Activated T-helper 1 cell treated with anti-CD3 and anti-CD28 coated beads, Interleukin-12 subunit alpha, Interleukin-12 subunit beta, Interleukin-2, Interleukin-4 antibody, amounts not matched to agents 30 ng/mL and 10 ng/mL and 1 ng/mL, durations not matched to agents 14 hours and 24 hours and 36 hours (primary cell): ENCODE data around the gene KRT23. TPM values are rescaled to one million over a fixed set of nuclear protein-coding genes. Genes with fewer than 3 reads are reported as not detected.

ENCODE experiments used
- DNase-seq: peaks from one replicate; pipeline ENCODE4 v3.0.0; 2021; ENCODE audit warnings: low spot score
- H3K27ac Mint-ChIP-seq: one replicate; pipeline ENCODE4 v1.8.0; 2021; ENCODE audit warnings: mild to moderate bottlenecking, mixed read lengths
- H3K27me3 Mint-ChIP-seq: one replicate; pipeline ENCODE4 v1.8.0; 2022; ENCODE audit warnings: mild to moderate bottlenecking, moderate library complexity, mixed read lengths; ENCODE audit not compliant: insufficient read depth
- H3K36me3 Mint-ChIP-seq: one replicate; pipeline ENCODE4 v1.8.0; 2021; ENCODE audit warnings: low read depth, mixed read lengths
- H3K4me1 Mint-ChIP-seq: one replicate; pipeline ENCODE4 v1.8.0; 2021; ENCODE audit warnings: low read depth, mixed read lengths
- H3K4me3 Mint-ChIP-seq: one replicate; pipeline ENCODE4 v1.8.0; 2021; ENCODE audit warnings: mild to moderate bottlenecking, moderate library complexity, mixed read lengths
- H3K9me3 Mint-ChIP-seq: one replicate; pipeline ENCODE4 v1.8.0; 2021; ENCODE audit warnings: mixed read lengths
- intact Hi-C: fragments of 100-400 bp; cut with micrococcal nuclease; formaldehyde crosslinking; loops from one replicate; pipeline ENCODE4 v1.15.1; 2024
- total RNA-seq: library from RNA; stranded (reverse); gene quantifications from 2 replicates; pipeline ENCODE4 v1.2.3, GENCODE V29; 2022

The KRT23 gene
- total RNA-seq = not detected in 2 replicates

- H3K36me3 Mint-ChIP-seq = no peaks in the 10 kb centered on the region
- H3K27ac Mint-ChIP-seq = no peak within 1 kb of the TSS
- no peak for DNase-seq
- H3K4me1 Mint-ChIP-seq = no peaks in the 10 kb centered on the region
- no peaks in the 10 kb centered on the region for H3K9me3 Mint-ChIP-seq
- peaks cover 12% of the 10 kb centered on the region for H3K27me3 Mint-ChIP-seq
- intact Hi-C loops = no loop called here
- H3K4me3 Mint-ChIP-seq = no peak within 1 kb of the TSS
These were observed at the start of gene KRT23 for GRCh38 chr17:40937384-40937819. TSS of gene KRT23 (minus strand) at chr17:40937646. CDS start at chr17:40936603, 1,043 bp downstream.

- Mint-ChIP-seq H3K36me3 (no peaks in the 10 kb centered on the region), H3K27ac (no peak overlapping the region), H3K4me1 (no peaks in the 10 kb centered on the region), H3K9me3 (no peaks in the 10 kb centered on the region), H3K4me3 (no peak overlapping the region), H3K27me3 (peaks cover 14% of the 10 kb centered on the region)
- DNase-seq = no peak
- intact Hi-C loops = no loop called here
These were observed 49.5 kb upstream of the KRT23 start for GRCh38 chr17:40986920-40987319.

- Mint-ChIP-seq H3K9me3 (no peaks in the 10 kb centered on the region), H3K4me3 (no peak within 1 kb of the TSS), H3K27ac (no peak within 1 kb of the TSS), H3K27me3 (peaks cover 9% of the 10 kb centered on the region), H3K4me1 (no peaks in the 10 kb centered on the region), H3K36me3 (no peaks in the 10 kb centered on the region)
- no peak for DNase-seq
- intact Hi-C loops = no loop called here
These were observed 46.8 kb upstream of the KRT23 start, which contains the start of gene KRT40 for GRCh38 chr17:40984226-40984625. TSS of gene KRT40 (minus strand) at chr17:40984326. CDS start at chr17:40984273, 53 bp downstream.

GRCh38 chr17:40981115-40981514, 43.7 kb upstream of the KRT23 start:
- H3K4me3 Mint-ChIP-seq = no peak overlapping the region
- H3K27ac Mint-ChIP-seq = no peak overlapping the region
- no peaks in the 10 kb centered on the region for H3K9me3 Mint-ChIP-seq
- no peak for DNase-seq
- H3K4me1 Mint-ChIP-seq = no peaks in the 10 kb centered on the region
- H3K27me3 Mint-ChIP-seq = peaks cover 4% of the 10 kb centered on the region
- intact Hi-C loops = no loop called here
- no peaks in the 10 kb centered on the region for H3K36me3 Mint-ChIP-seq

- Mint-ChIP-seq H3K4me3 (no peak overlapping the region), H3K27me3 (peaks cover 2% of the 10 kb centered on the region), H3K27ac (no peak overlapping the region), H3K9me3 (no peaks in the 10 kb centered on the region), H3K36me3 (no peaks in the 10 kb centered on the region), H3K4me1 (no peaks in the 10 kb centered on the region)
- intact Hi-C loops = no loop called here
- DNase-seq = no peak
These were observed 43.1 kb upstream of the KRT23 start for GRCh38 chr17:40980596-40980995.

- Mint-ChIP-seq H3K4me3 (no peak overlapping the region), H3K27me3 (peaks cover 7% of the 10 kb centered on the region), H3K9me3 (no peaks in the 10 kb centered on the region), H3K4me1 (no peaks in the 10 kb centered on the region), H3K27ac (no peak overlapping the region), H3K36me3 (no peaks in the 10 kb centered on the region)
- intact Hi-C loops = no loop called here
- no peak for DNase-seq
These were observed 42.7 kb upstream of the KRT23 start for GRCh38 chr17:40980117-40980516.

- Mint-ChIP-seq H3K4me3 (no peak overlapping the region), H3K4me1 (no peaks in the 10 kb centered on the region), H3K27ac (no peak overlapping the region), H3K9me3 (no peaks in the 10 kb centered on the region), H3K36me3 (no peaks in the 10 kb centered on the region), H3K27me3 (peaks cover 7% of the 10 kb centered on the region)
- DNase-seq = no peak
- intact Hi-C loops = no loop called here
These were observed 41.2 kb upstream of the KRT23 start for GRCh38 chr17:40978575-40979151.

- Mint-ChIP-seq H3K4me3 (no peak overlapping the region), H3K9me3 (no peaks in the 10 kb centered on the region), H3K4me1 (no peaks in the 10 kb centered on the region), H3K27me3 (peaks cover 7% of the 10 kb centered on the region), H3K27ac (no peak overlapping the region), H3K36me3 (no peaks in the 10 kb centered on the region)
- DNase-seq = no peak
- intact Hi-C loops = no loop called here
These were observed 38.1 kb upstream of the KRT23 start for GRCh38 chr17:40975516-40975915.

GRCh38 chr17:40974366-40974765, 36.9 kb upstream of the KRT23 start:
- Mint-ChIP-seq H3K27ac (no peak overlapping the region), H3K9me3 (no peaks in the 10 kb centered on the region), H3K4me3 (no peak overlapping the region), H3K4me1 (no peaks in the 10 kb centered on the region), H3K27me3 (peaks cover 10% of the 10 kb centered on the region), H3K36me3 (no peaks in the 10 kb centered on the region)
- intact Hi-C loops = no loop called here
- DNase-seq = no peak

GRCh38 chr17:40967582-40967981, 30.1 kb upstream of the KRT23 start:
- Mint-ChIP-seq H3K27ac (no peak overlapping the region), H3K9me3 (peaks cover 5% of the 10 kb centered on the region), H3K27me3 (peaks cover 11% of the 10 kb centered on the region), H3K4me3 (no peak overlapping the region), H3K36me3 (no peaks in the 10 kb centered on the region), H3K4me1 (no peaks in the 10 kb centered on the region)
- intact Hi-C loops = no loop called here
- DNase-seq = no peak

GRCh38 chr17:40966848-40967247, 29.4 kb upstream of the KRT23 start, which contains the start of gene KRT39:
TSS of gene KRT39 (minus strand) at chr17:40966948. CDS start at chr17:40966856, 92 bp downstream.
- peaks cover 11% of the 10 kb centered on the region for H3K27me3 Mint-ChIP-seq
- DNase-seq = no peak
- H3K4me3 Mint-ChIP-seq = no peak within 1 kb of the TSS
- no peaks in the 10 kb centered on the region for H3K4me1 Mint-ChIP-seq
- H3K9me3 Mint-ChIP-seq = peaks cover 5% of the 10 kb centered on the region
- H3K36me3 Mint-ChIP-seq = no peaks in the 10 kb centered on the region
- intact Hi-C loops = no loop called here
- H3K27ac Mint-ChIP-seq = no peak within 1 kb of the TSS

GRCh38 chr17:40963838-40964237, 26.4 kb upstream of the KRT23 start:
- no peaks in the 10 kb centered on the region for H3K36me3 Mint-ChIP-seq
- H3K9me3 Mint-ChIP-seq = peaks cover 5% of the 10 kb centered on the region
- peaks cover 6% of the 10 kb centered on the region for H3K4me1 Mint-ChIP-seq
- intact Hi-C loops = no loop called here
- no peak overlapping the region for H3K27ac Mint-ChIP-seq
- no peak overlapping the region for H3K4me3 Mint-ChIP-seq
- H3K27me3 Mint-ChIP-seq = peaks cover 10% of the 10 kb centered on the region
- no peak for DNase-seq

GRCh38 chr17:40962059-40962561, 24.7 kb upstream of the KRT23 start:
- peaks cover 11% of the 10 kb centered on the region for H3K27me3 Mint-ChIP-seq
- no peak overlapping the region for H3K27ac Mint-ChIP-seq
- no peaks in the 10 kb centered on the region for H3K36me3 Mint-ChIP-seq
- intact Hi-C loops = no loop called here
- peaks cover 5% of the 10 kb centered on the region for H3K9me3 Mint-ChIP-seq
- peaks cover 6% of the 10 kb centered on the region for H3K4me1 Mint-ChIP-seq
- H3K4me3 Mint-ChIP-seq = no peak overlapping the region
- no peak for DNase-seq

GRCh38 chr17:40961591-40961990, 24.1 kb upstream of the KRT23 start:
- intact Hi-C loops = no loop called here
- no peak overlapping the region for H3K4me3 Mint-ChIP-seq

More at GRCh38 chr17:40961591-40961990, 24.1 kb upstream of the KRT23 start:
- Mint-ChIP-seq H3K9me3 (peaks cover 5% of the 10 kb centered on the region), H3K27me3 (peaks cover 16% of the 10 kb centered on the region), H3K36me3 (no peaks in the 10 kb centered on the region), H3K27ac (no peak overlapping the region), H3K4me1 (peaks cover 6% of the 10 kb centered on the region)
- DNase-seq = no peak
